Ishikawa (cell line): ENCODE data around the gene ABHD4.

Experiments
- CEBPB ChIP-seq: IDR thresholded peaks from 2 replicates; pipeline ENCODE4 v1.6.1; 2012
- CREB1 ChIP-seq: IDR thresholded peaks from 2 replicates; pipeline ENCODE4 v1.6.1; 2012; ENCODE audit warnings: low read depth
- EGR1 ChIP-seq: IDR thresholded peaks from 2 replicates; pipeline ENCODE4 v1.6.1; 2012
- EP300 ChIP-seq: IDR thresholded peaks from 2 replicates; pipeline ENCODE4 v1.6.1; 2012; ENCODE audit warnings: borderline replicate concordance
- FOXM1 ChIP-seq: IDR thresholded peaks from 2 replicates; pipeline ENCODE4 v1.6.1; 2012; ENCODE audit warnings: low read depth, borderline replicate concordance
- NFIC ChIP-seq: IDR thresholded peaks from 2 replicates; pipeline ENCODE4 v1.6.1; 2012
- RAD21 ChIP-seq: IDR thresholded peaks from 2 replicates; pipeline ENCODE4 v1.6.1; 2012; ENCODE audit warnings: low read depth
- TAF1 ChIP-seq: IDR thresholded peaks from 2 replicates; pipeline ENCODE4 v1.6.1; 2012; ENCODE audit warnings: low read depth, mild to moderate bottlenecking
- TCF12 ChIP-seq: IDR thresholded peaks from 2 replicates; pipeline ENCODE4 v1.6.1; 2012; ENCODE audit warnings: low read depth
- TEAD4 ChIP-seq: IDR thresholded peaks from 2 replicates; pipeline ENCODE4 v1.6.1; 2012
- YY1 ChIP-seq: IDR thresholded peaks from 2 replicates; pipeline ENCODE4 v1.6.1; 2012; ENCODE audit warnings: low read depth
- ZBTB7A ChIP-seq: IDR thresholded peaks from 2 replicates; pipeline ENCODE4 v1.6.1; 2012; ENCODE audit warnings: low read depth
- TF ChIP-seq, protein P1 (sequence below): IDR thresholded peaks from 2 replicates; pipeline ENCODE4 v1.6.1; 2012
- TF ChIP-seq, protein P2 (sequence below): IDR thresholded peaks from 2 replicates; pipeline ENCODE4 v1.6.1; 2012
- TF ChIP-seq, protein P3 (sequence below): IDR thresholded peaks from 2 replicates; pipeline ENCODE4 v1.6.1; 2012; ENCODE audit warnings: low read depth, mild to moderate bottlenecking

Gene ABHD4

DNA sequence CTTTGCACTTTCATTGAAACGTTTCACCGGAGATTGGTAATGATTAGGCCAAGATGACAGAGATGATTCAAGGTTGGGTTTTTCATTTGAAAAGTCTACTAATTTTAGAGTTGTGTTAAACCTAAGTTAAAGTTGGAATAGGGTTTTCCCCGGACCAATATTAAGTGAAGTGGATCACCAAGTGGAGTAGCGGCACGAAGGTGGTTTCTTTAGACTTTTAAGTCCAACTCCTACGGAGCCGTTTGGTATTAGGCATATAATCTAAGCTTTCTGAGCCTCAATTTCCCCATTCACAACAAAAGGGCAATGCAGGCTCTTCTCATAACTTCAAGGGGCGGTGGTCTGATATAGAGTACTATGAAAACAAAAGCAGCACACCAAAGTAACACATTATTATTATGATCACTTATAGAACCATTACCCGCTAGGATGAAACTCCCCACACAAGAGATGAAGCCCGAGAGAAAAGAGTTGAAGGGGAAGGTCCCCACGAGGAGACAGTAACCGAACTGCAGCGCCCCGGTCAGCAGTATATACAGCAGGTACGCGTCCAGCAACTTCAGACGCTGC, 9.5 kb upstream of the ABHD4 start:
- no peak for TF ChIP-seq YY1

DNA sequence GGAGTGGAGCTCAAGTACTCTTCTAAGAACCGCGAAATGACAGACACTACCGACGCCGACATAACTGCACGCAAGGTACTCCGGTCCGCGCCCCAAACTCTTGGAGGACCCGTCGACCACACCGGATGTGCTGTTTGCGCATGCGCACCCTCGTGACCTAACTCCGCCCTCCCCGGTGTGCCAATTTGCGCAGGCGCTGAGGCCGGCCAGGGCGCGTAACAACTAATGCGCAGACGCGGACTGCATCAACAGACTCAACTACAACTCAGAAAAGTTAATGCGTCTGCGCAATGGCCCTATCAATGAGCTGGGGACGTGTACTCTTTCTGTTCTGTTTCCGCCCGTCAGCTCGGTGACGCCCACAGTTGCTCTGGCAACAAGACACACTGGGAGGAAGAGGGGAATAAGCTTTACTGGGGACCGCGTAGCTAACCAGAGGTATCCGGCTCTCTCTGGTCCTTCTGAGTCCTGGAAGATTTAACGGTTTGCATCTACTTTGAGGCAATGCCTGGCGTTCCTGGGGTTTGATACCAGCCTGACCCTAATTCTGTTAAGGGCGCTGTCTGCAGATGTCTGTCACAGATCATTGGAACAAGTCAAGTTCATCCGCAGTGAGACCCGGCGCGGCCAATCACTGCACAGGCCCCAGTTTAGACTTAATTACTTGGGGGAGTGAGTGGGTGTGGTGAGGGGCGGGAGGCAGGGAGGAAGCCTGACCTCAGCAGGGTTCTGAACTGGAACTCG, 8.8 kb upstream of the ABHD4 start, which contains the start of gene DAD1:
Gene DAD1 (minus strand): TSS at position 129 of the 744 bp plus-strand sequence. CDS start 67 bp downstream, at position 62.
- 0 out of 2 replicates have a peak, but pooled peaks have one; percentile 25 for TF ChIP-seq CREB1
- TF ChIP-seq, protein P1, sequence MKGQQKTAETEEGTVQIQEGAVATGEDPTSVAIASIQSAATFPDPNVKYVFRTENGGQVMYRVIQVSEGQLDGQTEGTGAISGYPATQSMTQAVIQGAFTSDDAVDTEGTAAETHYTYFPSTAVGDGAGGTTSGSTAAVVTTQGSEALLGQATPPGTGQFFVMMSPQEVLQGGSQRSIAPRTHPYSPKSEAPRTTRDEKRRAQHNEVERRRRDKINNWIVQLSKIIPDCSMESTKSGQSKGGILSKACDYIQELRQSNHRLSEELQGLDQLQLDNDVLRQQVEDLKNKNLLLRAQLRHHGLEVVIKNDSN, result peak; percentile 85
- peak; percentile 60; the same call in 1 of the 2 replicates for TF ChIP-seq TAF1
- no peak for TF ChIP-seq TEAD4
- TF ChIP-seq, protein P2, sequence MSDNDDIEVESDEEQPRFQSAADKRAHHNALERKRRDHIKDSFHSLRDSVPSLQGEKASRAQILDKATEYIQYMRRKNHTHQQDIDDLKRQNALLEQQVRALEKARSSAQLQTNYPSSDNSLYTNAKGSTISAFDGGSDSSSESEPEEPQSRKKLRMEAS, result peak; percentile 50
- no peak for TF ChIP-seq EGR1
- peak; percentile 51; the same call in 1 of the 2 replicates for TF ChIP-seq YY1
- no peak for TF ChIP-seq EP300

DNA sequence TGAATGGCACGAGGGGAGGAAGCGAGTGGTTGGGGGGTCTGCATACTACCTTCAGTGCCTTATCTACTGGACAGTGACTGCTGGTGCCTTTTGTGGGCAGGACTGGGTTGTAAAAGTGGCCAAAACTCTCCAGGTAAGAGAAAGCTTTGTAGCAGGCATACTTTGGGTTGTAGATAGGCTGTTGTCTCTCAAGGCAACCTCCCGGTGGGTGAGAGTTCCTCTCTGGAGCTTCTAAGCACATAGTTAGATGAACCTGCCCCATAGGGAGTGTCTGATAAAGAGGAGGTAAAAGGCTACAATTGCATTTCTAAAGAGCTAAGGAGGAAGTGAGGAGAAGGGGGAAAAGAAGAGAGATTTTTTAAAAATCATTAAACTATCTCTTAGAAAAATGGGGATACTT, 4.9 kb upstream of the ABHD4 start:
- TF ChIP-seq, protein P1, result no peak
- TF ChIP-seq TCF12 (no peak), TAF1 (no peak), CREB1 (no peak), EP300 (no peak), RAD21 (no peak), FOXM1 (no peak), ZBTB7A (no peak), NFIC (no peak), CEBPB (no peak), YY1 (no peak), EGR1 (no peak), TEAD4 (no peak)
- TF ChIP-seq, protein P2, result no peak
- TF ChIP-seq, protein P3, sequence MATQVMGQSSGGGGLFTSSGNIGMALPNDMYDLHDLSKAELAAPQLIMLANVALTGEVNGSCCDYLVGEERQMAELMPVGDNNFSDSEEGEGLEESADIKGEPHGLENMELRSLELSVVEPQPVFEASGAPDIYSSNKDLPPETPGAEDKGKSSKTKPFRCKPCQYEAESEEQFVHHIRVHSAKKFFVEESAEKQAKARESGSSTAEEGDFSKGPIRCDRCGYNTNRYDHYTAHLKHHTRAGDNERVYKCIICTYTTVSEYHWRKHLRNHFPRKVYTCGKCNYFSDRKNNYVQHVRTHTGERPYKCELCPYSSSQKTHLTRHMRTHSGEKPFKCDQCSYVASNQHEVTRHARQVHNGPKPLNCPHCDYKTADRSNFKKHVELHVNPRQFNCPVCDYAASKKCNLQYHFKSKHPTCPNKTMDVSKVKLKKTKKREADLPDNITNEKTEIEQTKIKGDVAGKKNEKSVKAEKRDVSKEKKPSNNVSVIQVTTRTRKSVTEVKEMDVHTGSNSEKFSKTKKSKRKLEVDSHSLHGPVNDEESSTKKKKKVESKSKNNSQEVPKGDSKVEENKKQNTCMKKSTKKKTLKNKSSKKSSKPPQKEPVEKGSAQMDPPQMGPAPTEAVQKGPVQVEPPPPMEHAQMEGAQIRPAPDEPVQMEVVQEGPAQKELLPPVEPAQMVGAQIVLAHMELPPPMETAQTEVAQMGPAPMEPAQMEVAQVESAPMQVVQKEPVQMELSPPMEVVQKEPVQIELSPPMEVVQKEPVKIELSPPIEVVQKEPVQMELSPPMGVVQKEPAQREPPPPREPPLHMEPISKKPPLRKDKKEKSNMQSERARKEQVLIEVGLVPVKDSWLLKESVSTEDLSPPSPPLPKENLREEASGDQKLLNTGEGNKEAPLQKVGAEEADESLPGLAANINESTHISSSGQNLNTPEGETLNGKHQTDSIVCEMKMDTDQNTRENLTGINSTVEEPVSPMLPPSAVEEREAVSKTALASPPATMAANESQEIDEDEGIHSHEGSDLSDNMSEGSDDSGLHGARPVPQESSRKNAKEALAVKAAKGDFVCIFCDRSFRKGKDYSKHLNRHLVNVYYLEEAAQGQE, result no peak

DNA sequence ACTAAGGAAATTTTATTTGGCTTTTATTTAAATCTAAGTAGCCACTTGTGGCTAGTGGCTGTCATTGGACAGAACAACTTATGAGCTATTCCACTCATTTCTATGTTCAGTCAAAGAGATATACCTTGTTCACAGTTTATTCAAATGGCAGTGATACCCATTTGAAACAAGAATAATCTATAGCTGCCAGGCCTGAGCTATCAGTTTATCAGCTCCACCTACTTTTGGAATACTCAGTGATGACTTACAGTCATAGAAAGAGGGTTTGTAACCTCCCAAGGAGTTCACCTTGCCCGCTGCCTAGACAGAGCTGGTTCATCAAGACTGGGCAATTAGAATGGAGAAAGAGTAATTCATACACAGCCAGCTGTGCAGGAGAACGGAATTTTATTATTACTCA, 4.5 kb upstream of the ABHD4 start:
- TF ChIP-seq CREB1, result no peak
- no peak for TF ChIP-seq TEAD4
- no peak for TF ChIP-seq TCF12
- no peak for TF ChIP-seq EP300
- no peak for TF ChIP-seq NFIC
- TF ChIP-seq, protein P2, result no peak

DNA sequence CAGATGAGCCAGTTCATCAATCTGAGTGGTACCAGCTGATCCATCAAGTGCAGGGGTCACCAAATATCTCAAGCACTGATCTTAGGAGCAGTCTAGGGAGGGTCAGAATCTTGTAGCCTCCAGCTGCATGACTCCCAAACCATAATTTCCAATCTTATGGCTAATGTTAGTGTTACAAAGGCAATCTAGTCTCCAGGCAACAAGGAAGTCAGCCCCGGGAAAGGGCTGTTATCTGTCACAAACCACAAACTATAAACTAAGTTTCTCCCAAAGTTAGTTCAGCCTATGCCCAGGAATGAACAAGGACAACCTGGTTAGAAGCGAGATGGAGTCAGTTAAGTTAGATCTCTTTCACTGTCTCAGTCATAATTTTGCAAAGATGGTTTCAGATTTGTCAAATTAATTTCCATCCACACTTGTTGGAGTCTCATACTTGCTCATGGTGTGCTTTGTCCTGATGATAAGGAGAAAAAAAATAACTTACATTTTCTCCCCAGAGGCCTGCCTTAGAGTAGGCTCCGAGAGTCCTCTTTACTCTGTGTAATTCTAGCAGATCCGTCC, 3.9 kb upstream of the ABHD4 start:
- no peak for TF ChIP-seq EGR1
- no peak for TF ChIP-seq YY1

DNA sequence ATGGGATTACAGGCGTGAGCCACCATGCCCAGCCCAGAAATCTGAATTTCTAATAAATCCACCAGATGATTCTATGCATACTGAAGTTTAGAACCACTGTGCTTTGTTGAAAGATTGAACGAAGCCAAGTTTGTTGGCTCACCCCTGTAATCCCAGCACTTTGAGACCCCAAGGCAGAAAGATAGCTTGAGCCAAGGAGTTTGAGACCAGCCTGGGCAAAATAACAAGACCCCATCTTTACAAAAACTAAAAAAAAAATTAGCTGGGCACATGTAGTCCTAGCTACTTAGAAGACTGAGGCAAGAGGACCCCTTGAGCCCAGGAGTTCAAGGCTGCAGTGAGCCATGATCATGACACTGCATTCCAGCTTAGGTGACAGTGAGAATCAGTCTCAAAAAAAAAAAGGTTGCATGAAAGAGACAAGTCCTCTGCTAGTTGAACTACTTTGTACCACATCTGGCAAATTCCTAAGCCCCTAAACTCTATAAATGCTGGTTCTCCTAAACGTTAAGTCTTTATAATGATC, 1.7 kb upstream of the ABHD4 start:
- TF ChIP-seq, protein P3, result no peak
- no peak for TF ChIP-seq EP300
- TF ChIP-seq TCF12, result no peak

DNA sequence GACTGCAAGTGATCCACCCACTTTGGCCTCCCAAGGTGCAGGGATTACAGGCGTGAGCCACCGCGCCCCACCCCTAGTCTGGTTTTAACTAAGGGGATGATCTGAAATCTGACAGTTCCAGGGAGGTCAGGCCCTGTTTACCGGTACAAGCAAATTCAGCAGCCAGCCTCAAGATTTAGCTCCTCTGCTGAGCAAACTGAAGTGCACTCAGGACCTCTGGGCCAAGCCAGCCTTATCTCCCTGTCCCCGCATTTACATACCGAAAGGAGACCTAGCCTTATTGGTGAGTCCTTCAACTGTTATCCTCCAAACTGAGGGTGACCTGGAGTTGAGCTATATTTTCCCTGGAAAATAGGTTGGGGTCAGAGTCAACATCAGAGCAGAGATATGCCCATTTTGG, 835 bp upstream of the ABHD4 start:
- TF ChIP-seq, protein P1, result no peak
- no peak for TF ChIP-seq YY1
